ENCODE data around the gene MFAP4. TPM values are rescaled to one million over a fixed set of nuclear protein-coding genes. Genes with fewer than 3 reads are reported as not detected.

Gene MFAP4
- total RNA-seq, 1 experiment from 2014 or later: 4.0 TPM

DNA sequence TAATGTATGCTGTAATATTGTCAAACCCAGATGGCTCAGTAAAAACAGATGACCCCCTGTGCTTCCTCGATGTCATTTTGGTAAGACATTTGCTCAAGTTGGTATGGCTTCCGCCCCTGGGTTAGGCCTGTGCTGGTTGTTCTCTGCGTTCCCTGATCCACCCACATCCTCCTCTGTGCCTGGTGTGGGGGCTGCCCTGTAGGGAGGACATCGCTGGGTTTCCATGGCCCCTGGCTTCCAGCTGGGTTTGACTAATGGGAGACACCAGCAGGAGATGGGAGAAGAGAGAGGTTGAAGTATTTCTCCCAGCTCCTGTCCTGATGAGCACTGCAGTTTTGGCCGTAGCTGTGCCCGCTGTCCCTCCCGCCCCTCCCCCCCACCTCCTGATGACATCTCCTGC is 4.4 kb upstream of the MFAP4 start:
- no peak for ATAC-seq
- TF ChIP-seq GABPB1 (CRISPR knock-in tag; IDR thresholded peaks at IDR 0.05) (no peak), NFE2L1 (CRISPR knock-in tag; IDR thresholded peaks at IDR 0.05) (no peak), ZNF416 (CRISPR knock-in tag; IDR thresholded peaks at IDR 0.05) (no peak), NR1H2 (CRISPR knock-in tag; IDR thresholded peaks at IDR 0.05) (no peak)
- TF ChIP-seq, protein P1, sequence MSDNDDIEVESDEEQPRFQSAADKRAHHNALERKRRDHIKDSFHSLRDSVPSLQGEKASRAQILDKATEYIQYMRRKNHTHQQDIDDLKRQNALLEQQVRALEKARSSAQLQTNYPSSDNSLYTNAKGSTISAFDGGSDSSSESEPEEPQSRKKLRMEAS (CRISPR knock-in tag; IDR thresholded peaks at IDR 0.05): no peak
- TF ChIP-seq, protein P2, sequence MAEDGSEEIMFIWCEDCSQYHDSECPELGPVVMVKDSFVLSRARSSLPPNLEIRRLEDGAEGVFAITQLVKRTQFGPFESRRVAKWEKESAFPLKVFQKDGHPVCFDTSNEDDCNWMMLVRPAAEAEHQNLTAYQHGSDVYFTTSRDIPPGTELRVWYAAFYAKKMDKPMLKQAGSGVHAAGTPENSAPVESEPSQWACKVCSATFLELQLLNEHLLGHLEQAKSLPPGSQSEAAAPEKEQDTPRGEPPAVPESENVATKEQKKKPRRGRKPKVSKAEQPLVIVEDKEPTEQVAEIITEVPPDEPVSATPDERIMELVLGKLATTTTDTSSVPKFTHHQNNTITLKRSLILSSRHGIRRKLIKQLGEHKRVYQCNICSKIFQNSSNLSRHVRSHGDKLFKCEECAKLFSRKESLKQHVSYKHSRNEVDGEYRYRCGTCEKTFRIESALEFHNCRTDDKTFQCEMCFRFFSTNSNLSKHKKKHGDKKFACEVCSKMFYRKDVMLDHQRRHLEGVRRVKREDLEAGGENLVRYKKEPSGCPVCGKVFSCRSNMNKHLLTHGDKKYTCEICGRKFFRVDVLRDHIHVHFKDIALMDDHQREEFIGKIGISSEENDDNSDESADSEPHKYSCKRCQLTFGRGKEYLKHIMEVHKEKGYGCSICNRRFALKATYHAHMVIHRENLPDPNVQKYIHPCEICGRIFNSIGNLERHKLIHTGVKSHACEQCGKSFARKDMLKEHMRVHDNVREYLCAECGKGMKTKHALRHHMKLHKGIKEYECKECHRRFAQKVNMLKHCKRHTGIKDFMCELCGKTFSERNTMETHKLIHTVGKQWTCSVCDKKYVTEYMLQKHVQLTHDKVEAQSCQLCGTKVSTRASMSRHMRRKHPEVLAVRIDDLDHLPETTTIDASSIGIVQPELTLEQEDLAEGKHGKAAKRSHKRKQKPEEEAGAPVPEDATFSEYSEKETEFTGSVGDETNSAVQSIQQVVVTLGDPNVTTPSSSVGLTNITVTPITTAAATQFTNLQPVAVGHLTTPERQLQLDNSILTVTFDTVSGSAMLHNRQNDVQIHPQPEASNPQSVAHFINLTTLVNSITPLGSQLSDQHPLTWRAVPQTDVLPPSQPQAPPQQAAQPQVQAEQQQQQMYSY (CRISPR knock-in tag; IDR thresholded peaks at IDR 0.05): no peak
- CTCF ChIA-PET: interaction anchor here (1.0 to 7.6 kb wide), 3 partner anchors 28 to 371 kb away, joined by 3 to 48 read pairs (median 5); partner anchors contain the start of gene B9D1

DNA sequence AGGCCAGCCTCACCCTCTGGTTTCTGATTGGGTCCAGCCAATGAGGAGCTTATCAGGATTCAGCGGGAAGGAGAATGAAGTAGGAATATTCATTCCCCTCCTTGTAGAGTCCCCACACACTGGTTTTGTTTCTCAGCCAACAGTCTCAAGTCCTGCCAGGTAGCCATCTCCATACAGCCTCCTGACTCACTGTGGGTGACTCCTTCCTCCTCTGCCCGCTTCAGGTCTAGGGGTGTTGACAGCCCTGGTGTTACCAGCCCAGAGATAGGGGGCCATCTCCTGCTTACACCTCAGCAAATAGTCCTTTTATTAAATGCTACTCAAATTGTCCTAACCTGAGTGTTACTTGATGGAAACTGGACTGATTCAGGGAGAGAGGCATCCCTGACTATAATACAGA is 4.0 kb upstream of the MFAP4 start:
- DNase-seq (ENCODE audit: low spot score) (no peak), ATAC-seq (no peak)
- no peak overlapping the region for H3K4me3 Mint-ChIP-seq
- TF ChIP-seq, protein P3, sequence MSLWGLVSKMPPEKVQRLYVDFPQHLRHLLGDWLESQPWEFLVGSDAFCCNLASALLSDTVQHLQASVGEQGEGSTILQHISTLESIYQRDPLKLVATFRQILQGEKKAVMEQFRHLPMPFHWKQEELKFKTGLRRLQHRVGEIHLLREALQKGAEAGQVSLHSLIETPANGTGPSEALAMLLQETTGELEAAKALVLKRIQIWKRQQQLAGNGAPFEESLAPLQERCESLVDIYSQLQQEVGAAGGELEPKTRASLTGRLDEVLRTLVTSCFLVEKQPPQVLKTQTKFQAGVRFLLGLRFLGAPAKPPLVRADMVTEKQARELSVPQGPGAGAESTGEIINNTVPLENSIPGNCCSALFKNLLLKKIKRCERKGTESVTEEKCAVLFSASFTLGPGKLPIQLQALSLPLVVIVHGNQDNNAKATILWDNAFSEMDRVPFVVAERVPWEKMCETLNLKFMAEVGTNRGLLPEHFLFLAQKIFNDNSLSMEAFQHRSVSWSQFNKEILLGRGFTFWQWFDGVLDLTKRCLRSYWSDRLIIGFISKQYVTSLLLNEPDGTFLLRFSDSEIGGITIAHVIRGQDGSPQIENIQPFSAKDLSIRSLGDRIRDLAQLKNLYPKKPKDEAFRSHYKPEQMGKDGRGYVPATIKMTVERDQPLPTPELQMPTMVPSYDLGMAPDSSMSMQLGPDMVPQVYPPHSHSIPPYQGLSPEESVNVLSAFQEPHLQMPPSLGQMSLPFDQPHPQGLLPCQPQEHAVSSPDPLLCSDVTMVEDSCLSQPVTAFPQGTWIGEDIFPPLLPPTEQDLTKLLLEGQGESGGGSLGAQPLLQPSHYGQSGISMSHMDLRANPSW (CRISPR knock-in tag; conservative IDR thresholded peaks at IDR 0.05; ENCODE audit: low read depth): no peak
- TF ChIP-seq, protein P4, sequence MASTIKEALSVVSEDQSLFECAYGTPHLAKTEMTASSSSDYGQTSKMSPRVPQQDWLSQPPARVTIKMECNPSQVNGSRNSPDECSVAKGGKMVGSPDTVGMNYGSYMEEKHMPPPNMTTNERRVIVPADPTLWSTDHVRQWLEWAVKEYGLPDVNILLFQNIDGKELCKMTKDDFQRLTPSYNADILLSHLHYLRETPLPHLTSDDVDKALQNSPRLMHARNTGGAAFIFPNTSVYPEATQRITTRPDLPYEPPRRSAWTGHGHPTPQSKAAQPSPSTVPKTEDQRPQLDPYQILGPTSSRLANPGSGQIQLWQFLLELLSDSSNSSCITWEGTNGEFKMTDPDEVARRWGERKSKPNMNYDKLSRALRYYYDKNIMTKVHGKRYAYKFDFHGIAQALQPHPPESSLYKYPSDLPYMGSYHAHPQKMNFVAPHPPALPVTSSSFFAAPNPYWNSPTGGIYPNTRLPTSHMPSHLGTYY (CRISPR knock-in tag; IDR thresholded peaks at IDR 0.05): no peak
- POLR2A ChIA-PET: no interaction called here
- no peaks in the 10 kb centered on the region for H3K36me3 Mint-ChIP-seq
- CTCF ChIA-PET: interaction anchor here (1.0 to 7.6 kb wide), 3 partner anchors 27 to 372 kb away, joined by 3 to 48 read pairs (median 5); partner anchors contain the start of gene B9D1
- no peak overlapping the region for H3K27ac Mint-ChIP-seq
- no peaks in the 10 kb centered on the region; the same call in 1 of the 2 replicates for H3K27me3 Mint-ChIP-seq (ENCODE audit: low read depth)
- no peaks in the 10 kb centered on the region for H3K9me3 Mint-ChIP-seq
- H3K4me1 Mint-ChIP-seq: peaks cover 41% of the 10 kb centered on the region

More for the DNA sequence above, 4.4 kb upstream of the MFAP4 start:
- Mint-ChIP-seq H3K27ac (no peak overlapping the region), H3K9me3 (no peaks in the 10 kb centered on the region), H3K4me3 (no peak overlapping the region), H3K4me1 (peaks cover 36% of the 10 kb centered on the region), H3K27me3 (ENCODE audit: low read depth) (no peaks in the 10 kb centered on the region; the same call in 1 of the 2 replicates), H3K36me3 (no peaks in the 10 kb centered on the region)
- POLR2A ChIA-PET: no interaction called here
- no peak for DNase-seq (ENCODE audit: low spot score)

DNA sequence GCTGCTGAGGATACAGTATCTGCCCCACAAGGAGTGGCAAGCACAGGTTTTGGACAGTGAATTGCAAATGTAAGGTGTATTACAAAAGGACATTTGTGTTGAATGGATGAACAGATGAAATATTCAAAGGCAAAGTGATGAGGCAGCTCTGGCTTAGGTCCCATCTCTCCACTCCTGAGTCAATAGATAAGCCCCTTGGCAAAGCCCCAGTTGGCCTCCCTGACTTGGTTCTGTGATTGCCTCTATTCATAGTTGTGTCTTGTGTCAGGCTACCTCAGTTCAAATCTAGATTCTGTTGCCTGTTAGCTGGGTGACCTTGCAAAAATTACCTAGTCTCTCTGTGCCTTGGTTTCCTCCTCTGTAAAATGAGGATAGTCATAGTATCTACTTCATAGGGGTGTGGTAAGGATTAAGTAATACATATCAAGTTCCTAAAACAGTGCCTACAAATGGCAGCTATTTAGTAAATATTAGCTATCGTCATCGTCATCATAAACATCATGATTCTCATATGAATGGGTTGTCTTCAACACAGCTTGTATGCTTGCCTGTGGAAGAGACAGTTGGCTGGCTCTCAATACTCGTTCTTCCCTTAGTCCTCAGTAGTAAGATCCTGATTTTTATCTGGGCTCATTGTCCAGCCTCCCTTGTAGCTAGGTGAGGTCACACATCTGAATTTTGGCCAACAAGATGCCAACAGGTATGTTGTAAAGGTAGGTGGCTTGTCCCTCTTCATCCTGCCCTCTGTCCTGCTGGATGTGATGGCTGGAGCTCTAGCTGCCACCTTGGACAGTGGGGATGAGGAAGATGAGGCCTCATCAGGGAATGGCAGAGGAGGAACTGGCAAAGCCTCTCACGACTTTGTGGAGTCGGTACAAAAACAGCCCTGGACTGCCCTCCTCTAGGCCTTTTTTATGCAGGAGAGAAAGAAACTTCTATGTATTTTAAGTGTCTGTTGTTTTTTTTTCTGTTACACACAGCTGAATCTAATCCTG is 2.1 kb upstream of the MFAP4 start:
- POLR2A ChIA-PET: interaction anchor here (1.9 kb wide), 1 partner anchor 11 kb away, joined by 9 read pairs; the partner anchor contains the start of gene MAPK7
- TF ChIP-seq ZNF396 (CRISPR knock-in tag; IDR thresholded peaks at IDR 0.05; ENCODE audit: borderline replicate concordance): no peak
- TF ChIP-seq KAT7 (CRISPR knock-in tag; IDR thresholded peaks at IDR 0.05; ENCODE audit: borderline replicate concordance): no peak
- TF ChIP-seq, protein P5, sequence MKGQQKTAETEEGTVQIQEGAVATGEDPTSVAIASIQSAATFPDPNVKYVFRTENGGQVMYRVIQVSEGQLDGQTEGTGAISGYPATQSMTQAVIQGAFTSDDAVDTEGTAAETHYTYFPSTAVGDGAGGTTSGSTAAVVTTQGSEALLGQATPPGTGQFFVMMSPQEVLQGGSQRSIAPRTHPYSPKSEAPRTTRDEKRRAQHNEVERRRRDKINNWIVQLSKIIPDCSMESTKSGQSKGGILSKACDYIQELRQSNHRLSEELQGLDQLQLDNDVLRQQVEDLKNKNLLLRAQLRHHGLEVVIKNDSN (CRISPR knock-in tag; IDR thresholded peaks at IDR 0.05): no peak
- TF ChIP-seq, protein P6, sequence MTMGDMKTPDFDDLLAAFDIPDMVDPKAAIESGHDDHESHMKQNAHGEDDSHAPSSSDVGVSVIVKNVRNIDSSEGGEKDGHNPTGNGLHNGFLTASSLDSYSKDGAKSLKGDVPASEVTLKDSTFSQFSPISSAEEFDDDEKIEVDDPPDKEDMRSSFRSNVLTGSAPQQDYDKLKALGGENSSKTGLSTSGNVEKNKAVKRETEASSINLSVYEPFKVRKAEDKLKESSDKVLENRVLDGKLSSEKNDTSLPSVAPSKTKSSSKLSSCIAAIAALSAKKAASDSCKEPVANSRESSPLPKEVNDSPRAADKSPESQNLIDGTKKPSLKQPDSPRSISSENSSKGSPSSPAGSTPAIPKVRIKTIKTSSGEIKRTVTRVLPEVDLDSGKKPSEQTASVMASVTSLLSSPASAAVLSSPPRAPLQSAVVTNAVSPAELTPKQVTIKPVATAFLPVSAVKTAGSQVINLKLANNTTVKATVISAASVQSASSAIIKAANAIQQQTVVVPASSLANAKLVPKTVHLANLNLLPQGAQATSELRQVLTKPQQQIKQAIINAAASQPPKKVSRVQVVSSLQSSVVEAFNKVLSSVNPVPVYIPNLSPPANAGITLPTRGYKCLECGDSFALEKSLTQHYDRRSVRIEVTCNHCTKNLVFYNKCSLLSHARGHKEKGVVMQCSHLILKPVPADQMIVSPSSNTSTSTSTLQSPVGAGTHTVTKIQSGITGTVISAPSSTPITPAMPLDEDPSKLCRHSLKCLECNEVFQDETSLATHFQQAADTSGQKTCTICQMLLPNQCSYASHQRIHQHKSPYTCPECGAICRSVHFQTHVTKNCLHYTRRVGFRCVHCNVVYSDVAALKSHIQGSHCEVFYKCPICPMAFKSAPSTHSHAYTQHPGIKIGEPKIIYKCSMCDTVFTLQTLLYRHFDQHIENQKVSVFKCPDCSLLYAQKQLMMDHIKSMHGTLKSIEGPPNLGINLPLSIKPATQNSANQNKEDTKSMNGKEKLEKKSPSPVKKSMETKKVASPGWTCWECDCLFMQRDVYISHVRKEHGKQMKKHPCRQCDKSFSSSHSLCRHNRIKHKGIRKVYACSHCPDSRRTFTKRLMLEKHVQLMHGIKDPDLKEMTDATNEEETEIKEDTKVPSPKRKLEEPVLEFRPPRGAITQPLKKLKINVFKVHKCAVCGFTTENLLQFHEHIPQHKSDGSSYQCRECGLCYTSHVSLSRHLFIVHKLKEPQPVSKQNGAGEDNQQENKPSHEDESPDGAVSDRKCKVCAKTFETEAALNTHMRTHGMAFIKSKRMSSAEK (CRISPR knock-in tag; IDR thresholded peaks at IDR 0.05; ENCODE audit: borderline replicate concordance): no peak
- no peak for TF ChIP-seq ELF4 (CRISPR knock-in tag; IDR thresholded peaks at IDR 0.05; ENCODE audit: low read depth)
- no peak for TF ChIP-seq ZNF416 (CRISPR knock-in tag; IDR thresholded peaks at IDR 0.05)
- TF ChIP-seq, protein P7, sequence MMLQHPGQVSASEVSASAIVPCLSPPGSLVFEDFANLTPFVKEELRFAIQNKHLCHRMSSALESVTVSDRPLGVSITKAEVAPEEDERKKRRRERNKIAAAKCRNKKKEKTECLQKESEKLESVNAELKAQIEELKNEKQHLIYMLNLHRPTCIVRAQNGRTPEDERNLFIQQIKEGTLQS (CRISPR knock-in tag; conservative IDR thresholded peaks at IDR 0.05): no peak
- no peak for TF ChIP-seq ZNF219 (CRISPR knock-in tag; IDR thresholded peaks at IDR 0.05; ENCODE audit: borderline replicate concordance)

More for the DNA sequence above, 2.1 kb upstream of the MFAP4 start:
- H3K27ac Mint-ChIP-seq: peak overlapping the region; percentile 26
- no peaks in the 10 kb centered on the region for H3K9me3 Mint-ChIP-seq
- ATAC-seq (no peak), DNase-seq (ENCODE audit: low spot score) (no peak)
- H3K4me3 Mint-ChIP-seq: no peak overlapping the region
- peaks cover 53% of the 10 kb centered on the region for H3K4me1 Mint-ChIP-seq
- peaks cover 12% of the 10 kb centered on the region for H3K36me3 Mint-ChIP-seq
- CTCF ChIA-PET: interaction anchor here (7.6 kb wide), 1 partner anchor 26 kb away, joined by 48 read pairs; the partner anchor contains the start of gene B9D1
- no peaks in the 10 kb centered on the region; the same call in 1 of the 2 replicates for H3K27me3 Mint-ChIP-seq (ENCODE audit: low read depth)
